Measurements from ENCODE around the gene TMEM178B. TPM values are rescaled to one million over a fixed set of nuclear protein-coding genes. Genes with fewer than 3 reads are reported as not detected.

TMEM178B gene
- total RNA-seq, 1 experiment from 2014 or later, result not detected

- Histone ChIP-seq H3K79me2 (ENCODE audit: low read depth) (no peaks in the 10 kb centered on the region), H3K36me3 (ENCODE audit: low read depth) (no peaks in the 10 kb centered on the region), H2AFZ (no peak overlapping the region), H3K4me1 (replicated peaks; ENCODE audit: insufficient read depth) (no peaks in the 10 kb centered on the region), H3K9me2 (ENCODE audit: insufficient read depth) (no peaks in the 10 kb centered on the region), H3K27ac (no peak overlapping the region), H3F3A (ENCODE audit: insufficient read depth, low read depth) (no peaks in the 10 kb centered on the region), H3K4me2 (no peak overlapping the region), H4K20me1 (ENCODE audit: insufficient read depth) (no peaks in the 10 kb centered on the region; the same call in 1 of the 2 replicates), H3K9me3 (ENCODE audit: insufficient read depth, low read depth) (no peaks in the 10 kb centered on the region), H3K4me3 (no peak overlapping the region), H3K27me3 (ENCODE audit: insufficient read depth, low read depth) (no peaks in the 10 kb centered on the region)
- TF ChIP-seq EZH2 (IDR thresholded peaks at IDR 0.05; ENCODE audit: low read depth), result no peak
- TF ChIP-seq, protein P1, sequence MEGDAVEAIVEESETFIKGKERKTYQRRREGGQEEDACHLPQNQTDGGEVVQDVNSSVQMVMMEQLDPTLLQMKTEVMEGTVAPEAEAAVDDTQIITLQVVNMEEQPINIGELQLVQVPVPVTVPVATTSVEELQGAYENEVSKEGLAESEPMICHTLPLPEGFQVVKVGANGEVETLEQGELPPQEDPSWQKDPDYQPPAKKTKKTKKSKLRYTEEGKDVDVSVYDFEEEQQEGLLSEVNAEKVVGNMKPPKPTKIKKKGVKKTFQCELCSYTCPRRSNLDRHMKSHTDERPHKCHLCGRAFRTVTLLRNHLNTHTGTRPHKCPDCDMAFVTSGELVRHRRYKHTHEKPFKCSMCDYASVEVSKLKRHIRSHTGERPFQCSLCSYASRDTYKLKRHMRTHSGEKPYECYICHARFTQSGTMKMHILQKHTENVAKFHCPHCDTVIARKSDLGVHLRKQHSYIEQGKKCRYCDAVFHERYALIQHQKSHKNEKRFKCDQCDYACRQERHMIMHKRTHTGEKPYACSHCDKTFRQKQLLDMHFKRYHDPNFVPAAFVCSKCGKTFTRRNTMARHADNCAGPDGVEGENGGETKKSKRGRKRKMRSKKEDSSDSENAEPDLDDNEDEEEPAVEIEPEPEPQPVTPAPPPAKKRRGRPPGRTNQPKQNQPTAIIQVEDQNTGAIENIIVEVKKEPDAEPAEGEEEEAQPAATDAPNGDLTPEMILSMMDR (conservative IDR thresholded peaks at IDR 0.05), result no peak
- intact Hi-C loops (cut with micrococcal nuclease; ENCODE audit: unreplicated experiment), result no loop called here
- POLR2A ChIA-PET (ENCODE audit: unreplicated experiment), result no interaction called here
- BruUV-seq (replicated peaks), result no TSS peak
- no peak for DNase-seq
- CTCF ChIA-PET, result no interaction called here
Measured at GRCh38 chr7:141323826-141324225, 250.0 kb downstream of the TMEM178B start.

GRCh38 chr7:141324870-141325269, 251.0 kb downstream of the TMEM178B start:
- Histone ChIP-seq H3K4me2 (no peak overlapping the region), H3K4me3 (no peak overlapping the region), H3F3A (ENCODE audit: insufficient read depth, low read depth) (no peaks in the 10 kb centered on the region), H3K9me2 (ENCODE audit: insufficient read depth) (no peaks in the 10 kb centered on the region), H3K36me3 (ENCODE audit: low read depth) (no peaks in the 10 kb centered on the region), H3K79me2 (ENCODE audit: low read depth) (no peaks in the 10 kb centered on the region), H3K27ac (no peak overlapping the region), H3K9me3 (ENCODE audit: insufficient read depth, low read depth) (no peaks in the 10 kb centered on the region), H3K27me3 (ENCODE audit: insufficient read depth, low read depth) (no peaks in the 10 kb centered on the region), H2AFZ (no peak overlapping the region), H4K20me1 (ENCODE audit: insufficient read depth) (no peaks in the 10 kb centered on the region; the same call in 1 of the 2 replicates), H3K4me1 (replicated peaks; ENCODE audit: insufficient read depth) (no peaks in the 10 kb centered on the region)
- TF ChIP-seq, protein P1 (conservative IDR thresholded peaks at IDR 0.05), result no peak
- TF ChIP-seq EZH2 (IDR thresholded peaks at IDR 0.05; ENCODE audit: low read depth), result no peak
- ChIA-PET CTCF (no interaction called here), POLR2A (ENCODE audit: unreplicated experiment) (no interaction called here)
- no peak for DNase-seq
- intact Hi-C loops (cut with micrococcal nuclease; ENCODE audit: unreplicated experiment), result no loop called here
- BruUV-seq (replicated peaks), result no TSS peak

DNA sequence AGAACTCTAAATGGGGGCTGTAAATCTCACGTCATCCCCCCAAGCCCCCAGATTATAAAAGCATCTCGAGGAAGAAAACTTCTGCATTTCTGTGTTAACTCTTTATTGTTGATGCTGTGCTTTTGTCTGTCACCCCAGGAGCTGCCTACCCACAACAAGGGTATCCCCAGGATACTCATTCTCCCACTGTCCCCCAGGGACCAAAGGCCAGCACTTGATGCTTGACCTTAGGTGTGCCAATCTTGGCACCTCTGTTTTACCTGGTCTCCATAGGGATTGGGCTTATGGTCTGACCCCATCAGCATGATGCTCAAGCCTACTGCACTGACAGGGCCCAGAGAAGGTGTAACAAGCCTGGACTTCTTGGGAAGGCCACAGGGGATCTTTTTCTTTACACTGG, 251.4 kb downstream of the TMEM178B start:
- Histone ChIP-seq H3K36me3 (ENCODE audit: low read depth) (no peaks in the 10 kb centered on the region), H3F3A (ENCODE audit: insufficient read depth, low read depth) (no peaks in the 10 kb centered on the region), H2AFZ (no peak overlapping the region), H3K27ac (no peak overlapping the region), H3K4me2 (no peak overlapping the region), H4K20me1 (ENCODE audit: insufficient read depth) (no peaks in the 10 kb centered on the region; the same call in 1 of the 2 replicates), H3K4me3 (no peak overlapping the region), H3K9me2 (ENCODE audit: insufficient read depth) (no peaks in the 10 kb centered on the region), H3K27me3 (ENCODE audit: insufficient read depth, low read depth) (no peaks in the 10 kb centered on the region), H3K9me3 (ENCODE audit: insufficient read depth, low read depth) (no peaks in the 10 kb centered on the region), H3K4me1 (replicated peaks; ENCODE audit: insufficient read depth) (no peaks in the 10 kb centered on the region), H3K79me2 (ENCODE audit: low read depth) (no peaks in the 10 kb centered on the region)
- intact Hi-C loops (cut with micrococcal nuclease; ENCODE audit: unreplicated experiment), result no loop called here
- no peak for DNase-seq
- ChIA-PET POLR2A (ENCODE audit: unreplicated experiment) (interaction anchor here (0.5 kb wide), 1 partner anchor 379 kb away, joined by 7 read pairs; no protein-coding TSS in a partner anchor), CTCF (no interaction called here)
- TF ChIP-seq, protein P1 (conservative IDR thresholded peaks at IDR 0.05), result no peak
- TF ChIP-seq EZH2 (IDR thresholded peaks at IDR 0.05; ENCODE audit: low read depth), result no peak
- BruUV-seq (replicated peaks), result no TSS peak

Data from PC-9 (cell line).